Testis (tissue), 3 donors: ENCODE measurements around the gene CACNB3. TPM values are rescaled to one million over a fixed set of nuclear protein-coding genes. Genes with fewer than 3 reads are reported as not detected.
"Not testable (repeated sequence)": the region's sequence is repeated elsewhere in the genome, so short reads cannot be mapped to it uniquely, and the experiment has no call there.

Experiments
- DNase-seq: peaks from one replicate; pipeline ENCODE4 v3.0.0-alpha.2; 2019
- H3K27ac ChIP-seq, 2 donors: fragments of 200-600 bp; sonication (generic); one replicate each; pipeline ENCODE4 v1.5.1; 2019
- H3K27me3 ChIP-seq: fragments of 200-600 bp; sonication (generic); one replicate; pipeline ENCODE4 v1.5.1; 2019
- H3K36me3 ChIP-seq: fragments of 200-600 bp; sonication (generic); one replicate; pipeline ENCODE4 v1.5.1; 2017; ENCODE audit warnings: low read depth; ENCODE audit errors: missing control alignments
- H3K4me1 ChIP-seq: fragments of 200-600 bp; sonication (generic); one replicate; pipeline ENCODE4 v1.5.1; 2019
- H3K4me3 ChIP-seq, 2 donors: fragments of 200-600 bp; sonication (generic); one replicate each; pipeline ENCODE4 v1.5.1; 2017 to 2019
- H3K9me3 ChIP-seq: fragments of 200-600 bp; sonication (generic); one replicate; pipeline ENCODE4 v1.5.1; 2017
- POLR2A ChIP-seq: fragments of 450-650 bp; IDR thresholded peaks from one replicate; pipeline ENCODE4 v1.6.1; 2017; ENCODE audit warnings: antibody characterized with exemption, mild to moderate bottlenecking, moderate library complexity
- WGBS, 2 donors: methylation state at CpG; one replicate each; pipeline ENCODE4 v1.1.5; 2018; 5-methylcytosine and 5-hydroxymethylcytosine counted together
- intact Hi-C: fragments of 100-400 bp; cut with DNase I; formaldehyde crosslinking; loops from one replicate; pipeline ENCODE4 v1.15.1; 2023; ENCODE audit warnings: low total_unique reads
- microRNA-seq, 2 donors: library from miRNA; unstranded; fragments of <30 nt; microRNA quantifications; one replicate each; pipeline ENCODE4, GENCODE V29; 2016; ENCODE audit warnings: borderline number of aligned reads in 2 of 2, borderline replicate concordance in 1 of 2
- polyA plus RNA-seq: library from polyadenylated mRNA; stranded (reverse); fragments of 350-450 nt; fragmentation: Illumina TruSeq; extraction: RNeasy Lipid Tissue Mini Kit (QIAGEN cat#74804); gene quantifications from one replicate; pipeline ENCODE4 v1.2.3, GENCODE V29; 2014; ENCODE audit warnings: low read depth, low replicate concordance; ENCODE audit not compliant: insufficient read depth
- small RNA-seq, 2 donors: library from RNA; depleted of rRNA; stranded (forward); fragments of <200 nt; gene quantifications; one replicate each; pipeline ENCODE3, GENCODE V24; 2016
- total RNA-seq, 2 donors: library from RNA; depleted of rRNA; stranded (reverse); fragments of >200 nt; gene quantifications; one replicate each; pipeline ENCODE4 v1.2.3, GENCODE V29; 2016
- TF ChIP-seq, protein P1 (sequence below), 3 experiments: fragments of 450-650 bp in 2 of 3; fragments of 200-600 bp in 1 of 3; sonication (generic) in 1 of 3; IDR thresholded peaks; one replicate each; pipeline ENCODE4 v1.5.1; 2016 to 2019; ENCODE audit warnings: antibody characterized with exemption in 3 of 3, mild to moderate bottlenecking in 2 of 3, moderate library complexity in 1 of 3

The CACNB3 gene
- total and polyA plus RNA-seq, 3 donors from 2014 or later = 17.2 to 20.1 (median 19.3) TPM

GRCh38 chr12:48873096-48873495 lies 54.8 kb downstream of the CACNB3 start:
- no peak for DNase-seq
- no peak overlapping the region for H3K4me3 ChIP-seq
- intact Hi-C loops = no loop called here
- TF ChIP-seq, protein P1, sequence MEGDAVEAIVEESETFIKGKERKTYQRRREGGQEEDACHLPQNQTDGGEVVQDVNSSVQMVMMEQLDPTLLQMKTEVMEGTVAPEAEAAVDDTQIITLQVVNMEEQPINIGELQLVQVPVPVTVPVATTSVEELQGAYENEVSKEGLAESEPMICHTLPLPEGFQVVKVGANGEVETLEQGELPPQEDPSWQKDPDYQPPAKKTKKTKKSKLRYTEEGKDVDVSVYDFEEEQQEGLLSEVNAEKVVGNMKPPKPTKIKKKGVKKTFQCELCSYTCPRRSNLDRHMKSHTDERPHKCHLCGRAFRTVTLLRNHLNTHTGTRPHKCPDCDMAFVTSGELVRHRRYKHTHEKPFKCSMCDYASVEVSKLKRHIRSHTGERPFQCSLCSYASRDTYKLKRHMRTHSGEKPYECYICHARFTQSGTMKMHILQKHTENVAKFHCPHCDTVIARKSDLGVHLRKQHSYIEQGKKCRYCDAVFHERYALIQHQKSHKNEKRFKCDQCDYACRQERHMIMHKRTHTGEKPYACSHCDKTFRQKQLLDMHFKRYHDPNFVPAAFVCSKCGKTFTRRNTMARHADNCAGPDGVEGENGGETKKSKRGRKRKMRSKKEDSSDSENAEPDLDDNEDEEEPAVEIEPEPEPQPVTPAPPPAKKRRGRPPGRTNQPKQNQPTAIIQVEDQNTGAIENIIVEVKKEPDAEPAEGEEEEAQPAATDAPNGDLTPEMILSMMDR (IDR thresholded peaks at IDR 0.05) = no peak
- TF ChIP-seq POLR2A = no peak
- H3K27me3 ChIP-seq = no peaks in the 10 kb centered on the region
- H3K36me3 ChIP-seq = no peaks in the 10 kb centered on the region
- 60 to 65% methylated on average over 4 of the region's 4 CpGs for WGBS, 2 donors
- H3K9me3 ChIP-seq = no peaks in the 10 kb centered on the region
- H3K4me1 ChIP-seq = peaks cover 4% of the 10 kb centered on the region
- H3K27ac ChIP-seq = no peak overlapping the region

GRCh38 chr12:48873534-48873933 lies 55.2 kb downstream of the CACNB3 start:
- intact Hi-C loops = not testable (repeated sequence)

DNA sequence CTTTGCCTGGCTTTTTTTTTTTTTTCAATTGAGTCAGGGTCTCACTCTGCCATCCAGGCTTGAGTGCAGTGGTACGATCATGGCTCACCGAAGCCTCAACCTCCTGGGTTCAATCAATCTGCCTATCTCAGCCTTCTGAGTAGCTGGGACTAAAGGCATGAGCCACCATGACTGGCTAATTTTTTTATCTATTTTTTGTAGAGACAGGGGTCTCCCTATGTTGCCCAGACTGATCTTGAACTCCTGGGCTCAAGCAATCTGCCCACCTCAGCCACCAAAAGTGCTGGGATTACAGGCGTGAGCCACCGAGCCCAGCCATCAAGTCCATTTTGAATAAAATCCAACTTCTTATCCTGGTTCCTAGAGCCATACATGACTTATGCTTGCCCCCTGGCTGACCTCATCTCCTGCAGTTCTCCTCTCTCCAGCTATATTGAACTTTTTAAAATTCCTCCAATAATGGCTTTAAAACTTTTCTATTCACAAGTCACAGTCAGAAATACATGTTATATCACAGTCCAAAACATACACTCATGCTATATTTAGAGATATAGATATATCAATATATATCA lies 57.7 kb downstream of the CACNB3 start:
- WGBS, 2 donors = 83 to 95% methylated on average over 4 of the region's 4 CpGs
- H3K9me3 ChIP-seq = no peaks in the 10 kb centered on the region
- H3K27me3 ChIP-seq = no peaks in the 10 kb centered on the region
- H3K4me3 ChIP-seq = no peak overlapping the region
- intact Hi-C loops = no loop called here
- DNase-seq = no peak
- no peak overlapping the region for H3K27ac ChIP-seq
- no peaks in the 10 kb centered on the region for H3K36me3 ChIP-seq
- H3K4me1 ChIP-seq = peaks cover 4% of the 10 kb centered on the region
- TF ChIP-seq, protein P1 (IDR thresholded peaks at IDR 0.05) = no peak
- TF ChIP-seq POLR2A = no peak

More at GRCh38 chr12:48873534-48873933, 55.2 kb downstream of the CACNB3 start:
- not testable (repeated sequence) for DNase-seq, H3K4me3 ChIP-seq, H3K4me1 ChIP-seq, H3K27me3 ChIP-seq, H3K9me3 ChIP-seq, H3K27ac ChIP-seq, H3K36me3 ChIP-seq
- 88% methylated on average over 8 of the region's 8 CpGs for WGBS, 2 donors

Small RNA genes lying within 50 kb of the gene (microRNA-seq; reads per million reads assigned to microRNA genes)
- 0 to 1.4 reads per million in 2 donors for gene MIR4701

Small RNA genes lying within 50 kb of the gene (small RNA-seq; reads per million reads assigned to genes)
- gene MIR4701 (0 reads per million in 2 donors), gene RF00019 (0 reads per million in 2 donors)

Other genes starting within 250 kb of the CACNB3 start
- gene LALBA, start 248.4 kb upstream of the CACNB3 start, total RNA-seq = 1 to 10 TPM; 3.8 to 5.2 TPM
- 4.7 TPM for gene LALBA, start 248.4 kb upstream of the CACNB3 start, polyA plus RNA-seq
- 10 to 100 TPM; 84.8 to 98.4 TPM for gene KANSL2, start 136.3 kb upstream of the CACNB3 start, total RNA-seq
- gene KANSL2, start 136.3 kb upstream of the CACNB3 start, polyA plus RNA-seq = 57.0 TPM
- 10 to 100 TPM; 50.2 to 53.5 TPM for gene CCNT1, start 101.8 kb upstream of the CACNB3 start, total RNA-seq
- gene CCNT1, start 101.8 kb upstream of the CACNB3 start, polyA plus RNA-seq = 42.0 TPM
- 10 to 100 TPM; 24.5 to 26.3 TPM for gene ADCY6, start 29.4 kb upstream of the CACNB3 start, total RNA-seq
- 16.5 TPM for gene ADCY6, start 29.4 kb upstream of the CACNB3 start, polyA plus RNA-seq
- gene DDX23, start 33.7 kb downstream of the CACNB3 start, total RNA-seq = 10 to 100 TPM; 85.0 to 96.1 TPM
- 69.4 TPM for gene DDX23, start 33.7 kb downstream of the CACNB3 start, polyA plus RNA-seq
- gene RND1, start 47.4 kb downstream of the CACNB3 start, total RNA-seq = 1 to 10 TPM in 1 of 2 donors, under 1 TPM in 1; 0.81 to 1.1 TPM
- 1.2 TPM for gene RND1, start 47.4 kb downstream of the CACNB3 start, polyA plus RNA-seq
- 10 to 100 TPM; 13.4 to 22.4 TPM for gene FKBP11, start 107.0 kb downstream of the CACNB3 start, total RNA-seq
- gene FKBP11, start 107.0 kb downstream of the CACNB3 start, polyA plus RNA-seq = 16.4 TPM
- 10 to 100 TPM; 78.3 to 92.9 TPM for gene ARF3, start 139.0 kb downstream of the CACNB3 start, total RNA-seq
- 134 TPM for gene ARF3, start 139.0 kb downstream of the CACNB3 start, polyA plus RNA-seq
- 1 to 10 TPM; 1.1 to 3.1 TPM for gene WNT10B, start 153.2 kb downstream of the CACNB3 start, total RNA-seq
- gene WNT10B, start 153.2 kb downstream of the CACNB3 start, polyA plus RNA-seq = 1.8 TPM
- 1 to 10 TPM; 1.2 to 1.4 TPM for gene WNT1, start 159.8 kb downstream of the CACNB3 start, total RNA-seq
- gene WNT1, start 159.8 kb downstream of the CACNB3 start, polyA plus RNA-seq = 0.62 TPM
- under 1 TPM; 0.31 to 0.55 TPM for gene DDN, start 180.9 kb downstream of the CACNB3 start, total RNA-seq
- 0.96 TPM for gene DDN, start 180.9 kb downstream of the CACNB3 start, polyA plus RNA-seq
- 10 to 100 TPM; 52.7 to 59.6 TPM for gene PRKAG1, start 200.3 kb downstream of the CACNB3 start, total RNA-seq
- 80.7 TPM for gene PRKAG1, start 200.3 kb downstream of the CACNB3 start, polyA plus RNA-seq
- gene KMT2D, start 242.3 kb downstream of the CACNB3 start, total RNA-seq = 100 to 1,000 TPM; 148 to 169 TPM
- gene KMT2D, start 242.3 kb downstream of the CACNB3 start, polyA plus RNA-seq = 67.1 TPM